ENCODE measurements around the gene TEX22. TPM values are rescaled to one million over a fixed set of nuclear protein-coding genes. Genes with fewer than 3 reads are reported as not detected.
"Not testable (repeated sequence)": the region's sequence is repeated elsewhere in the genome, so short reads cannot be mapped to it uniquely, and the experiment has no call there.

Gene TEX22
- polyA plus RNA-seq (2012; ENCODE audit: insufficient read depth, insufficient read length) = 3.9 TPM

GRCh38 chr14:105398044-105398725 is at the start of gene TEX22:
Gene TEX22 (plus strand): TSS chr14:105398538. CDS start chr14:105399341, 803 bp downstream.
- peak within 1 kb of the TSS; percentile 91 for H3K4me3 ChIP-seq (ENCODE audit: low read length)
- DNase-seq (ENCODE audit: low read depth, low spot score) = peak; percentile 72

- no peak for DNase-seq (ENCODE audit: low read depth, low spot score)
- H3K4me3 ChIP-seq (ENCODE audit: low read length) = no peak overlapping the region
Observed at GRCh38 chr14:105348945-105349699, 49.2 kb upstream of the TEX22 start.

- H3K4me3 ChIP-seq (ENCODE audit: low read length) = no peak overlapping the region
- DNase-seq (ENCODE audit: low read depth, low spot score) = no peak
Observed at GRCh38 chr14:105349992-105350391, 48.3 kb upstream of the TEX22 start.

- H3K4me3 ChIP-seq (ENCODE audit: low read length) = no peak overlapping the region
- DNase-seq (ENCODE audit: low read depth, low spot score) = no peak
Observed at GRCh38 chr14:105350450-105351244, 47.7 kb upstream of the TEX22 start.

GRCh38 chr14:105351410-105351809 is 46.9 kb upstream of the TEX22 start:
- no peak overlapping the region for H3K4me3 ChIP-seq (ENCODE audit: low read length)
- DNase-seq (ENCODE audit: low read depth, low spot score) = no peak

- no peak overlapping the region for H3K4me3 ChIP-seq (ENCODE audit: low read length)
- DNase-seq (ENCODE audit: low read depth, low spot score) = peak; percentile 87
Observed at GRCh38 chr14:105351920-105352851, 46.2 kb upstream of the TEX22 start.

- H3K4me3 ChIP-seq (ENCODE audit: low read length) = no peak overlapping the region
- no peak for DNase-seq (ENCODE audit: low read depth, low spot score)
Observed at GRCh38 chr14:105353136-105353535, 45.2 kb upstream of the TEX22 start.

- DNase-seq (ENCODE audit: low read depth, low spot score) = no peak
Observed at GRCh38 chr14:105354541-105354940, 43.8 kb upstream of the TEX22 start.

GRCh38 chr14:105355049-105355575 is 43.2 kb upstream of the TEX22 start:
- H3K4me3 ChIP-seq (ENCODE audit: low read length) = no peak overlapping the region
- DNase-seq (ENCODE audit: low read depth, low spot score) = no peak

More at GRCh38 chr14:105354541-105354940, 43.8 kb upstream of the TEX22 start:
- no peak overlapping the region for H3K4me3 ChIP-seq (ENCODE audit: low read length)

- H3K4me3 ChIP-seq (ENCODE audit: low read length) = no peak overlapping the region
- no peak for DNase-seq (ENCODE audit: low read depth, low spot score)
Observed at GRCh38 chr14:105355850-105356604, 42.3 kb upstream of the TEX22 start.

GRCh38 chr14:105356927-105357326 is 41.4 kb upstream of the TEX22 start:
- no peak overlapping the region for H3K4me3 ChIP-seq (ENCODE audit: low read length)
- no peak for DNase-seq (ENCODE audit: low read depth, low spot score)

- no peak for DNase-seq (ENCODE audit: low read depth, low spot score)
- no peak overlapping the region for H3K4me3 ChIP-seq (ENCODE audit: low read length)
Observed at GRCh38 chr14:105357626-105358025, 40.7 kb upstream of the TEX22 start.

- DNase-seq (ENCODE audit: low read depth, low spot score) = no peak
- no peak overlapping the region for H3K4me3 ChIP-seq (ENCODE audit: low read length)
Observed at GRCh38 chr14:105358140-105358846, 40.0 kb upstream of the TEX22 start.

GRCh38 chr14:105358943-105359342 is 39.4 kb upstream of the TEX22 start:
- no peak for DNase-seq (ENCODE audit: low read depth, low spot score)
- no peak overlapping the region for H3K4me3 ChIP-seq (ENCODE audit: low read length)

GRCh38 chr14:105361412-105361811 is 36.9 kb upstream of the TEX22 start:
- not testable (repeated sequence) for H3K4me3 ChIP-seq (ENCODE audit: low read length); DNase-seq (ENCODE audit: low read depth, low spot score)

GRCh38 chr14:105363847-105364708 is 34.3 kb upstream of the TEX22 start:
- peak overlapping the region; percentile 27 for H3K4me3 ChIP-seq (ENCODE audit: low read length)
- peak; percentile 32 for DNase-seq (ENCODE audit: low read depth, low spot score)

Data from Jurkat, Clone E6-1 (cell line).